Mesodermal cell (in vitro differentiated cells): ENCODE measurements around the gene VGLL4.

Experiments used
- H3K27ac ChIP-seq: 2 replicates; pipeline ENCODE4 v1.7.0; 2013; ENCODE audit warnings: mild to moderate bottlenecking, low read depth, low read length, moderate library complexity; ENCODE audit not compliant: severe bottlenecking
- H3K36me3 ChIP-seq: 2 replicates; pipeline ENCODE4 v1.7.1; 2013; ENCODE audit warnings: mild to moderate bottlenecking, low read length, moderate library complexity; ENCODE audit not compliant: control insufficient read depth, insufficient read depth
- H3K4me1 ChIP-seq: one replicate; pipeline ENCODE4 v1.7.1; 2013; ENCODE audit warnings: mild to moderate bottlenecking, low read length; ENCODE audit not compliant: insufficient read depth, control insufficient read depth, poor library complexity, severe bottlenecking
- H3K4me3 ChIP-seq: 2 replicates; pipeline ENCODE4 v1.7.0; 2013; ENCODE audit warnings: low read length, control low read depth, mild to moderate bottlenecking; ENCODE audit not compliant: insufficient read depth, poor library complexity, severe bottlenecking; ENCODE audit errors: extremely low read depth
- H3K9me3 ChIP-seq: 2 replicates; pipeline ENCODE4 v1.7.1; 2013; ENCODE audit warnings: mild to moderate bottlenecking, low read length, moderate library complexity; ENCODE audit not compliant: control insufficient read depth
- WGBS, 2 experiments: methylation state at CpG; one replicate each; pipeline ENCODE4 v1.1.5; 2013; ENCODE audit warnings: missing lambda C conversion rate in 2 of 2; ENCODE audit not compliant: insufficient coverage in 2 of 2; 5-methylcytosine and 5-hydroxymethylcytosine counted together

Gene VGLL4

DNA sequence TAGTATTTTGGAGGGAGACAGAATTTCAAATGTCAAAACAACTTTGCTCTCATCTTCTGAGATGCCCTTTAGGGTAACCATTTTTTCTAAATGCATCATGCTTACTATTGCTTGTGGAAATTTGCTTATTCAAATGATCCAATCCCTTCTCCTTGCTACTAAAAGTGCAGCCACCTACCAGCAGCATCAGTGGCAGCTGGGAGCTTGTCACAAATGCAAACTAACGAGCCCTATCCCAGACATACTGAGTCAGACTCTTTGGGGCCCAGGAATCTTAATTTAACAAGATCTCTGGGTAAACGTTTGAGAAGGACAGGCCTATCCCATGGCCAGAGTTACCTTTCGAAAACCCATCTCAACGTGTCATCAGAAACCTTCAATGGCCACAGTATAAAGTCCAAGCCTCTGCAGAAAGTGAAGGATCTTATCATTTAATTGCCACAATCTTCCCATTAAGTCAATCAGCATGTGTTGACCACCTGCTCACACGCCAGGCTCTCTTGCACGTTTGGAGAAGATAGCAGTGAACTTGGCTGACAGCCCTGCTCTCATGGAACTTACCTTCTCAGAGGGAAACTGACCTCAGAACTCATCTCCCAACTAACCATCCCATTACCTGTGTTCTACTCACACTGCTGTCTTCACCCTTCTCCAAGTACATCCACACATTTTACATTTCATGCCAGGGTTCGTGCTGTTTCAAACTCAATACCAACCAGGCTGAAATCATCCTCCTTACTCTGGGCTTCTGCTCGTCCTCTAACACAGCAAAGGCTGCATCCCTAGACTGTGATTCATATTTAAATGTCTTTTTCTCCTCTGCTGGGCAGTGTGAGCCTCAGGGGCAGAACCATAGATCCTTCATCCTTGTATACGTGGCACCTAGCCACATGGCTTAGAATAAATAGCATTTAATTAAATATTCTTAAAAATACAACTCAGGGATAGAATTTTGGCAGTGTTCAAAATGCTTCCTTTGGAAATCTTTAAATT is 24.8 kb upstream of the VGLL4 start:
- H3K4me3 ChIP-seq, result no peak overlapping the region
- no peaks in the 10 kb centered on the region for H3K36me3 ChIP-seq
- H3K4me1 ChIP-seq, result peaks cover 17% of the 10 kb centered on the region
- no peak overlapping the region for H3K27ac ChIP-seq
- H3K9me3 ChIP-seq, result no peaks in the 10 kb centered on the region
- WGBS, 2 experiments, result 71 to 77% methylated on average over 8 of the region's 9 CpGs

DNA sequence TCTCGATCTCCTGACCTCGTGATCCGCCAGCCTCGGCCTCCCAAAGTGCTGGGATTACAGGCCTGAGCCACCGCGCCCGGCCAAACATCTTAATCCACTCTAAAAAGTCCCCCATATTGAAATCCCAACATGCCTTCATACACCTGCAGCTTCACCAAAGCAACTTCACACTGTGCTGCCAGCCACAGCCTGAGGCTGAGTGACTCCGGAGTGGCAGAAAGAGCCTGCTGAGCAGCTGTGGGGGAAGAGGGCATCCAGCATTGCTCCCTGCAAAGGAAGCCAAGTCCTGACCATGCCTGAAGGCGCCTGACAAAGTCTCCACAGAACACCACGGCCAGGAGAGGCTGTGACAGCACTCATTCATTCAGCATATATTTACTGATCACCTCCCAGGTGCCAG is 21.6 kb upstream of the VGLL4 start:
- Histone ChIP-seq H3K27ac (no peak overlapping the region), H3K4me3 (no peak overlapping the region), H3K36me3 (no peaks in the 10 kb centered on the region), H3K9me3 (no peaks in the 10 kb centered on the region), H3K4me1 (peaks cover 10% of the 10 kb centered on the region)
- 89 to 94% methylated on average over 2 to 10 of the region's 10 CpGs for WGBS, 2 experiments

DNA sequence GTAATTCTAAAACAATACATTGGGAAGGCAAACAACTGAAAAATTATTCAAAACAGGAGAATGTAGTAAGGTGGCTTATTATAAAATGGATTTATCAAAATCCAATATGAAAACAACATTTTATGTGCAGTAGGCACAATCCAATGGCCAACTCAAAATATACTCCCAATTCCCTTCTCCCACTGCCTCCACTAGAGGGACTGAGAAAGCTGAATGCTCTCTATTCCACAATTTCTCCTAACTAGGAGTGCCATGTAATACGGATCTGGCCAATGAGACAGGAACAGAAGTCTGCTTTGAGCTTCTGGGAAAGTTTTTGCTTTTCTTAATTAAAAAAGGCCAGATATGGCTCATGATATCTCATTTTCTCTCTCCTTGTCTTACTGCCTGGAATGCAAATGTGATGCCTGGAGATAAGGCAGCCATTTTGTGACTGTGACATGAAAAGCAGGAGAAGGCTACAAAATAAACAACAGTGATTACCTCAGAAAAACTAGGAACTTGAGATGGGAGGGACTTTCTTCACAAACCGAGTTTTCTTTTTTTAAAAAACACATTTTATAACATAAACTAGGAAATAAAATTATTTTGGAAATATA is 18.8 kb upstream of the VGLL4 start:
- Histone ChIP-seq H3K9me3 (no peaks in the 10 kb centered on the region), H3K36me3 (no peaks in the 10 kb centered on the region), H3K4me1 (no peaks in the 10 kb centered on the region), H3K27ac (no peak overlapping the region), H3K4me3 (no peak overlapping the region)
- WGBS, 2 experiments, result no CpG with 5 or more reads among the region's 2 CpGs

DNA sequence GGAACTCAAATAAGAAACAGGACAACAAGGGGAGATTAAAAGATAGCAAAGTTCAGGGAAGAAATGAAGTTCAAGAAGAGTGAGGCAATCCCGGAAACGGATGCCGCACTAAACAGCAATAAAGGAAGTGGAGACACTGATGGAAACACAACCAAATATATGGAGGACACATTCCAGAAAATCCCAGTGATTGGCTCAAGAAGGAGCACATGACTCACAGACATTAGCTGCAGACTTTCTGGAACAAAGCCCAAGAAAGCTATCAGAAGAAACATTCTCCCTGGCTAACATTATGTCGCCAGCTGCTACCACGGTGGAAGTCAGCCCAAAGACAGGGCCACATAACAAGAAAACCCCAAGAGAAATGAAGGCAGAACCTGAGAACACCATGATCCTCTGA is 18.1 kb upstream of the VGLL4 start:
- Histone ChIP-seq H3K27ac (no peak overlapping the region), H3K36me3 (no peaks in the 10 kb centered on the region), H3K9me3 (no peaks in the 10 kb centered on the region), H3K4me1 (no peaks in the 10 kb centered on the region), H3K4me3 (no peak overlapping the region)
- WGBS, 2 experiments, result 92 to 97% methylated on average over 5 of the region's 5 CpGs

DNA sequence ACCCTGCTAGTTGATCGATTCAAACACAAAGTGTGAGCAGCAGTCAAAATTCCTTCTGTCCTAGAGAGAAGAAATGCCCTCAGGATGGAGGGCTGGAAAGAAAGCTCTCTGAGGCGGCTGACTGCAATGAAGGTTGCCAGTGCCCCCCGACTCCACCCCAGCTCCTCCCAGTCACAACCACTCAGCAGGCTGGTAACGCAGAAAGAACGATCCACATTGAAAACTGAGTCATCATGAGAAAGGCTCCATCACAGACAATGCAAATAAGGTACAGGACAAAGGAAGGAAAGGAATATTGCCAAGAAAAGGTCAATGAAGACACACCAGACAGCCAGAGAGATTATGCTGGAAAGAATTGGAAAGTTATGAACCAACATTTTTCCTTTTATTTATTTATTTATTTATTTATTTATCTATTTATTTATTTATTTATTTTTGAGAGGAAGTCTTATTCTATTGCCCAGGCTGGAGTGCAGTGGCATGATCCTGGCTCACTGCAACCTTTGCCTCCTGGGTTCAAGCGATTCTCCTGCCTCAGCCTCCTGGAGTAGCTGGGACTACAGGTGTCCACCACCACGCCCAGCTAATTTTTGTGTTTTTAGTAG is 17.4 kb upstream of the VGLL4 start:
- Histone ChIP-seq H3K36me3 (no peaks in the 10 kb centered on the region), H3K27ac (no peak overlapping the region), H3K4me1 (no peaks in the 10 kb centered on the region), H3K9me3 (no peaks in the 10 kb centered on the region), H3K4me3 (no peak overlapping the region)
- 100% methylated on average over 2 of the region's 7 CpGs; no CpG with 5 or more reads in 1 of the 2 experiments for WGBS, 2 experiments

DNA sequence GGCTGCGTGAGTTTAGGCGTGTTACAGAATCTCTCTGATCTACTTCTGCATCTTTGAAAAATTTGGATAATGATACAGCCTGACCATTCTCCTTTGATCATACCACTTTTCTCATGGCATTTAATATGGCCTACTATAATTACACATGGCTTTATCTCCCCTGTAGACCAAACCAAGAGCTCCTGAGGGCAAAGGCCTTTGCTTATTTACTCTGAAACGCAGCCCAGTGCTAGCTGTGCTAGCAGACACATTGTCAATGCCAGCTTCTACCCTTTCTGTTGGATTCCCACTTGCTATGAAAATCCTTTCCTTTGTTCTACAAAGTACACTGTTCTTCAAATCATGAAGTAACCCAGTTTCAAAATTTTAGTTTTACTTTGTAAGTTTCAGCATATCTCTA is 16.5 kb upstream of the VGLL4 start:
- Histone ChIP-seq H3K4me3 (no peak overlapping the region), H3K9me3 (no peaks in the 10 kb centered on the region), H3K36me3 (no peaks in the 10 kb centered on the region), H3K4me1 (peaks cover 5% of the 10 kb centered on the region), H3K27ac (no peak overlapping the region)
- 79 to 92% methylated on average over 3 of the region's 3 CpGs for WGBS, 2 experiments

DNA sequence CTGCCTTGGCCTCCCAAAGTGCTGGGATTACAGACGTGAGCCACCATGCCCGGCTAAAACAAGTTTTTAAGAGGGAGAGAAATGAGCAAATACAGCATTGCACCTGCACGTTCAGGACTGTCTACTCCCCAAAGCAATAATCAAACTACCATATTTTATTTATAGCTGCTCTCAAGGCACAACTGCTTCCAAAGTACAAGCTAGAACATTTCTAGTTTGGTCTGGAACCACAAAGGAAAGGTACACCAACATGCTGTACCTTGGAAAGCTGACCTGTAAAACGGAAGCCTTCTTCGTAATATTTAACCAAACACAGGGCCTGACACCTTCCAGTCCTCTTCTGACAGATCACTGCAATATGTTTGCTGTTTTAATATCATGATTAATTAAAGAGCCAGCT is 14.5 kb upstream of the VGLL4 start:
- H3K4me3 ChIP-seq, result no peak overlapping the region
- H3K9me3 ChIP-seq, result no peaks in the 10 kb centered on the region
- WGBS, 2 experiments, result 38 to 94% methylated on average over 2 of the region's 5 CpGs

DNA sequence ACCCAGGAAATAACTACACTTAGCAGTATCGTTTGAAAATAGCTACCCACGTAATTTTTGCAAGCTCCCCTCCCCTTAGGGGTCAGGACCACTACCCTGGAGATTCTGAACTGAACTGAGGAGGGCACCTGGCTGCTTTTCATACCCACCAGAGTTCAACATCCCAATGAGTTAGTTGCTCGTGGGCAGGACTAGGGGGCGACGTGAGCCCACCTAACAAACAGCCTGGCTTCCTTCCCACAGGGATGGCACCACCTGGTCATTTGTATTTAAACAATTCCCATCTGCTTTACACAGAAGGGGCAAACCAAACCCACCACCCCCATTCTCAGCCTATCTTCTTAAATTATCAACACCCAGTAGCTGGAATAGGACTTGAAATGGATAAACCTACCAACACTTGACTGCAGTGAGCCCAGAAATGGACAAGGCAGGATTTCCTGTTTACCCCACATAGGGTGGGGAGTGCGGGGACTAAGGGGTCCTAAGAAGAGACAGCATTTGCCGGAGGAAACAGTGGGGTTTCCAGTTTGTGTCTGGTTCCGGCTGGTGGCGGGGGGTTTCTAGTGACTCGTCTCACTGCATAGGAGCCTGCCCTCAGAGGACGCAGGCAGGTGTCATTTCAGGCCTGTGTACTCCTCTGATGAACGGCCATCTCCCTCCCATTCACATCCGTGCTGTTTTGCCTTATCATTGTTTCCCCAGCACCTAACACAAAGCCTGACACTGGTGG is 11.6 kb upstream of the VGLL4 start:
- Histone ChIP-seq H3K27ac (no peak overlapping the region), H3K36me3 (no peaks in the 10 kb centered on the region), H3K4me3 (no peak overlapping the region), H3K4me1 (peaks cover 18% of the 10 kb centered on the region), H3K9me3 (no peaks in the 10 kb centered on the region)
- WGBS, 2 experiments, result 69 to 73% methylated on average over 9 to 12 of the region's 13 CpGs

More for the DNA sequence above, 14.5 kb upstream of the VGLL4 start:
- peaks cover 12% of the 10 kb centered on the region for H3K4me1 ChIP-seq
- H3K27ac ChIP-seq, result no peak overlapping the region
- no peaks in the 10 kb centered on the region for H3K36me3 ChIP-seq

DNA sequence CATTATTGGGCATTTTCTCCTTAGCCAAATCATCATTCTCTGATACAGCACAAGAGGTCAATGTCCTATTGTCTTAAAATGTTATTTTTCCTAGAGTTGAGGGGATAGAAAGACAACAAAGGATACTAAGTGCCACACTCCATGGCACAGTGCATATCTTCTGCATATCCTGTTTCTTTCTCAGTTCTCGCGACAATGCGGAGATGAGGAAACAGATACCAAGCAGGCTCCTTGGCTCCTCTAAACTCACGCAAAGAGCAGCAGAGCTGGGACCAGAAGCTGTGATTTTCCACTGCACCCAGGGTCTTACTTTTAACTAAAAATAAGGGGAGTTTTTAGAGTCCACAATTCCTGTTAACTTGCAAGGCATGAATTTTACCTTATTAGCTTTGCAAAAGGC is 10.5 kb upstream of the VGLL4 start:
- H3K4me1 ChIP-seq, result peaks cover 18% of the 10 kb centered on the region
- 70% methylated on average over 4 of the region's 4 CpGs for WGBS, 2 experiments
- H3K36me3 ChIP-seq, result no peaks in the 10 kb centered on the region
- H3K4me3 ChIP-seq, result no peak overlapping the region
- H3K27ac ChIP-seq, result no peak overlapping the region
- H3K9me3 ChIP-seq, result no peaks in the 10 kb centered on the region

DNA sequence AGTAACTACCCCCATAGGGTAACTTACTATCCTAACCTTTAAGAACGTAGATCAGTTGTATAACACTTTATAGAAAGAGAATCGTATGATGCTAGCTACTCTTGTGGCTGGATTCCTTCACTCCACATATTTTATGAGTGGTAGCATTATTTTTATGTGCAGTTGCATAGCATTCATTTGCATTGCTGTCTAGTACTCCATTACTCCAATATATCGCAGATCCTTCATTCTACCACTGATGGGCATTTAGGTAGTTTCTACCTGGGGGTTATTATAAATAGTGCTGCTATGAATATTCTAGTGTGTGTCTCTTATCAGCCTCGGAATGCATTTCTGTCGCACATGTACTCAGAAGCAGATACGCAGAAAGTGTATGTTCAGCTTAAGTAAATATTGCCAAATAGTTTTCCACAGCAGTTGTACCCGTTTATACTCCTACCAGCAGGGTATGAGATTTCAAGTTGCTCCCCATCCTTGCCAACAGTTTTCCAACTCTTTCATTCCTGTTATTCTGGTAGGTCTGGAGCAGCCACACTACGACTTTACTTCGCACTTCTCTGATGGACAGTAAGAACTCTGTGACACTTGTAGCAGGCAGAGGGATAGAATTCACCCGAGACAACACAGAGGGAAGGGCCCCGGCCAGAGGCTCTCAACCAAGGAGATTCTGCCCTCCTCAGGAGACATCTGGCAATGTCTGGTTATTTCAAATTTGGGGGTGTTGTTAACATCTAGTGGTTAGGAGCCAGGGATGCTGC is 9.8 kb upstream of the VGLL4 start:
- Histone ChIP-seq H3K9me3 (no peaks in the 10 kb centered on the region), H3K4me1 (peaks cover 18% of the 10 kb centered on the region), H3K4me3 (no peak overlapping the region), H3K36me3 (no peaks in the 10 kb centered on the region), H3K27ac (no peak overlapping the region)
- WGBS, 2 experiments, result 88 to 89% methylated on average over 7 to 10 of the region's 11 CpGs
